ENCODE data around the gene HOXC9. TPM values are rescaled to one million over a fixed set of nuclear protein-coding genes. Genes with fewer than 3 reads are reported as not detected.
A peak's percentile ranks its signal among the peaks of the same experiment; 100 is the strongest.

HOXC9 gene
- total RNA-seq, 1 donor from 2014 or later, result 0.27 TPM

DNA sequence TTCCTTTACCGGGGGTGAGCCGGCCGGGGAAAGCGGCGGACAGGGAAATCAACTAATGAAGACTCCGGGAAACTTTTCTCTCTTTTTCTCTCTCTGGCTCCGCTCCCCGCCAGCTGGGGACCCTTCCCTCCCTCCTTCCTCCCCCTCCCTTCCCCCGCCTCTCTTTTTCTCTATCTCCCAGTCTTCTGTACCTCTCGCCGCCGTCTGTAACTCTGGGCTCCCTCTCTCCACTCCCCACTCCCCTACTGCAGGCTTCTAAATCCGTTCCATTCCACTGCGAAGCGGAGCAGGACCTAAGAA lies 33.9 kb upstream of the HOXC9 start:
- no peak for DNase-seq (ENCODE audit: extremely low spot score, unreplicated experiment)
- H3K27ac Mint-ChIP-seq, result no peak overlapping the region
- peak overlapping the region; percentile 75 for H3K4me3 Mint-ChIP-seq

DNA sequence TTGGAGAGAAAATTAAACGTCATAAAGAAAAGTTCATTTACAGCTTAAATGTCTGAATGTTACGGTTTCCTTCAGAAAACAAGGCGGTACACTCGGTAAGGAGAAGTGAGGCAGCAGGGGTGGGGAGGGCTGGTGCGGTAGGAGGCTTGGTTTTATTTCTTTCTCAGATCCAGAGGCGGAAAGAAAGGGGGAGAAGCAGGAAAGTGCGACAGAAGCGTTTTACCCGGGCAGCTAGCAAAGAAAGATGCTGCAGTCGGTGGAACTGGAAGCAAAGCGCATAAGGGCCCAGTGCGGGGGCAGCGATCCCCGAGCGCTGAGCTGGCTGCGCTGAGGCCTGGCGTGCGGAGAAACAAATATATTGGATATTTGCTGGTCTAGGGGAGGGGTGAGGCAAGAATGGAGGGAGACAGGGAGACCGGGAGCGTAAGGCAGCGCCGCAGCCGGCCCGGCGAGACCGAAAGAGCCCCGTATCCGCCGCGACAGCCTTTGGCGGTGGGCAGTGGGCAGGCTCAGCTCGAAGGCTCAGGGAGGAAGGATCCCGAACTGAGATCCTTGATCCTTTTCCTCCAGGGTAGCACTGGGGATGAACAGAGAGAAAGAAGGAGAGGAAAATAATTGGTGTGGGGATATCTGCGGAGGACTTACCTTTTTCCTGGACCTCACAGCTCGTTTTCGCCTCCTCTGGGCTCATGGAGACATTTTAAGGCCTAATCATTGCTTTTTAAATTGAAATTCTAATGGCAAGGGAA lies 33.4 kb upstream of the HOXC9 start:
- H3K27ac Mint-ChIP-seq, result no peak overlapping the region
- peak overlapping the region; percentile 75 for H3K4me3 Mint-ChIP-seq
- DNase-seq (ENCODE audit: extremely low spot score, unreplicated experiment), result no peak
- no peaks in the 10 kb centered on the region for H3K36me3 Mint-ChIP-seq
- peaks cover 100% of the 10 kb centered on the region for H3K27me3 Mint-ChIP-seq
- H3K4me1 Mint-ChIP-seq (ENCODE audit: unreplicated experiment), result peaks cover 12% of the 10 kb centered on the region
- H3K9me3 Mint-ChIP-seq, result no peaks in the 10 kb centered on the region
- TF ChIP-seq, protein P1, sequence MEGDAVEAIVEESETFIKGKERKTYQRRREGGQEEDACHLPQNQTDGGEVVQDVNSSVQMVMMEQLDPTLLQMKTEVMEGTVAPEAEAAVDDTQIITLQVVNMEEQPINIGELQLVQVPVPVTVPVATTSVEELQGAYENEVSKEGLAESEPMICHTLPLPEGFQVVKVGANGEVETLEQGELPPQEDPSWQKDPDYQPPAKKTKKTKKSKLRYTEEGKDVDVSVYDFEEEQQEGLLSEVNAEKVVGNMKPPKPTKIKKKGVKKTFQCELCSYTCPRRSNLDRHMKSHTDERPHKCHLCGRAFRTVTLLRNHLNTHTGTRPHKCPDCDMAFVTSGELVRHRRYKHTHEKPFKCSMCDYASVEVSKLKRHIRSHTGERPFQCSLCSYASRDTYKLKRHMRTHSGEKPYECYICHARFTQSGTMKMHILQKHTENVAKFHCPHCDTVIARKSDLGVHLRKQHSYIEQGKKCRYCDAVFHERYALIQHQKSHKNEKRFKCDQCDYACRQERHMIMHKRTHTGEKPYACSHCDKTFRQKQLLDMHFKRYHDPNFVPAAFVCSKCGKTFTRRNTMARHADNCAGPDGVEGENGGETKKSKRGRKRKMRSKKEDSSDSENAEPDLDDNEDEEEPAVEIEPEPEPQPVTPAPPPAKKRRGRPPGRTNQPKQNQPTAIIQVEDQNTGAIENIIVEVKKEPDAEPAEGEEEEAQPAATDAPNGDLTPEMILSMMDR (conservative IDR thresholded peaks at IDR 0.05), result no peak

More for the DNA sequence above, 33.9 kb upstream of the HOXC9 start:
- Mint-ChIP-seq H3K4me1 (ENCODE audit: unreplicated experiment) (peaks cover 12% of the 10 kb centered on the region), H3K27me3 (peaks cover 99% of the 10 kb centered on the region), H3K36me3 (no peaks in the 10 kb centered on the region), H3K9me3 (no peaks in the 10 kb centered on the region)
- TF ChIP-seq, protein P1 (conservative IDR thresholded peaks at IDR 0.05), result no peak

DNA sequence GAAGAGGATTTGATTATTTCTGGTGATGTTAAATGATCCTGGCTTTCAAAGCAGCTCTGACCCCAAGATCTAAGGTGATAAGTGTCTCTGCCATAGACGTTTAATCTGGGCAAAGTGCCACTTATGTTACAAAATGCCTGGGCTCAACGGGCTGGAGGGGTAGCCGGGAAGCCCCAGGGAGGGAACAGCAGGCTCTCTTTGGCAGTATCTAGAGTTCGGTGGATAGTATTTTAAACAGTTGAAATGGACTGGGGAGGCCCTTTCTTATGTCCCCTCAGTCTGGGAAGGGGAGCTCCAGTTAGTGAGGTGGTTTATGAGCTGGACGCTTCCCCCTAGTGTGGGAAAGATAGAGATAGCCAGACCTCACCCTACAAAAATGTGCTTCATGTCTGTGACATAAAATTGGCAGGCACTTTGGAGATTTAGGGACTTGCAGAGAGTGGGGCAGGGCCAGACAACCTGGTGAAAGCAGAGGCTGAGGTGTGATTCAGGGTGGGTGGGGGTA lies 32.5 kb upstream of the HOXC9 start:
- Mint-ChIP-seq H3K27ac (no peak overlapping the region), H3K4me3 (no peak overlapping the region), H3K36me3 (no peaks in the 10 kb centered on the region), H3K4me1 (ENCODE audit: unreplicated experiment) (peaks cover 12% of the 10 kb centered on the region), H3K9me3 (no peaks in the 10 kb centered on the region), H3K27me3 (peaks cover 100% of the 10 kb centered on the region)
- no peak for DNase-seq (ENCODE audit: extremely low spot score, unreplicated experiment)
- TF ChIP-seq, protein P1 (conservative IDR thresholded peaks at IDR 0.05), result no peak

DNA sequence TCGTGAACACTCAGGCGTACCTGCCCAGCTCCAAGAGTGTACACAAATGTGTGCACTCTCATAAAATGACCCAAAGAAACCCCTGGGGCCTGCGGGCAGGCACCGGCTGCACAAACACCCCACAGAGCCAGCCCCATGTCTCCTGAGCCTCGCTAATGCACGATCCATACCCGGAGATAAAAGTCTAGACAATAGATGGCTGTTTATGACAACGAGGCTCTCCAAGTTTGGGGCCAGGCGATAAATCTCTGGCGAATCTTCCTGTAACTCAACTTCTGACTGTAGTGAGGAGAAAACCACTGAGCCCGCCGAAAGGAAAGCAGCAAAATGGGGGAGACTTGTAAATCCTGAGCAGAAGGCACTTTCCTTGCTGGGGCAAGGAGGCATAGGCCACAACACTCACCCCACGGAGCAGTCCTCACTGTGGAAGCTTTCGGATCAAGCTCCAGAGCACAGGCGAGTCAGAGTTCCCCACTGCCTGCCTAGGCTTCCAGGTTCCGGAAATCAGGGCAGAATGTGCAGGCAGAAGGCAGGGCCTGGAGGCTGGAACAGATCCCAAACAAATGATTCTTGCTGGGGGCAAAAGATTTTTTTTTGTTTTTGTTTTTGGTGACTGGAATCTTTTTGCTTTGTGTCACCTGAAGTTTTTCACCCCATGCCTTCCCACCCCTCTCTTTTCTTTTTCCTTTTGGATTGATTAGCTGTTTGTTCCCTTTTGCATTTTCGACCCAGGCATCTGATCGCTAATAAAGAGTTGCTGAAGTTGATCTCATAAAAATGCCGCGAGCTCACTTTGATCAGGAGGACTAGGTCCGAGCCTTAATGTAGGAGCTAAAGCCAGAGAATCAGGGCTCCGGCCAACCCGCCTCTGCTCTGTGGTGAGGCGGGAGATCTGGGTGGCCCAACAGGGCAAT lies 31.5 kb upstream of the HOXC9 start:
- TF ChIP-seq, protein P1 (conservative IDR thresholded peaks at IDR 0.05), result no peak
- Mint-ChIP-seq H3K27me3 (peaks cover 100% of the 10 kb centered on the region), H3K4me1 (ENCODE audit: unreplicated experiment) (peaks cover 12% of the 10 kb centered on the region), H3K36me3 (no peaks in the 10 kb centered on the region), H3K27ac (no peak overlapping the region), H3K4me3 (no peak overlapping the region), H3K9me3 (no peaks in the 10 kb centered on the region)
- DNase-seq (ENCODE audit: extremely low spot score, unreplicated experiment), result no peak

DNA sequence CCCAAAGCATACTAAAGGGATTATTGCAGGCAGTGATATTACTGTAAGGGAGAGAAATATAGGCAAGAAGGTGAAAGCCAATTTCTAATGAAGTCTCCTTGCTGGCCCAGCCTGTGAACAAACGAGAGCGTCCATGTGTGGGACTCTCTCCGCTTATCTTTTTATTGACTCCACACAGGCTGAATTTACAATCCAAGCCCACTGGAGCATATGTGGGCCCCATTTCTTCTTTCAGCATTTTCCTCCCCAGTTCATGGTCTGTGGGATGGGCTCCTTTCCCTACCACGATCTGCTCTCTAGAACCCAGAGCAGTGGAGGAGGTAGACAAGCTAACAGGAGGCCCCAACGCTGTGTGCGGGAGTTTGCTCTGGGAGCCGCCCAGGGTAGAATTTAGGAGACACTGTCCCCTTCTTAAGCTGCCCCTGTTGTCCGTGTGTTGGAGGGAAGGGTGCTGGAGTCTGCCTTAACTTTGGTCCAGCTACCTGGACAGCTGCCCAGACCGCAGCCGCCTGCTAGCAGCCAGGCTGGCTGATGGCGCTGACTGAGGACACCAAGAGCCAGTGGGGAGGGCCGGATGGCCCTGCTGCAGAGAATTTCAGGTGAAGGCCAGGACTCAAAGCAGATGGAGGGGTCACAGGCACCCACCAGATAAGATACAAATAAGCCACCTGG lies 30.2 kb upstream of the HOXC9 start:
- Mint-ChIP-seq H3K4me1 (ENCODE audit: unreplicated experiment) (peaks cover 12% of the 10 kb centered on the region), H3K36me3 (no peaks in the 10 kb centered on the region), H3K27ac (no peak overlapping the region), H3K4me3 (no peak overlapping the region), H3K27me3 (peaks cover 98% of the 10 kb centered on the region), H3K9me3 (no peaks in the 10 kb centered on the region)
- TF ChIP-seq, protein P1 (conservative IDR thresholded peaks at IDR 0.05), result no peak
- DNase-seq (ENCODE audit: extremely low spot score, unreplicated experiment), result no peak

Data from type B pancreatic cell (in vitro differentiated cells).